ENCODE data around the gene LRP5.
A peak's percentile ranks its signal among the peaks of the same experiment; 100 is the strongest.

LRP5 gene

GRCh38 chr11:68481579-68482240 is 169.3 kb downstream of the LRP5 start:
- Histone ChIP-seq H3K4me3 (ENCODE audit: low read length) (no peak overlapping the region), H3K4me1 (ENCODE audit: control insufficient read depth, low read length) (peaks cover 8% of the 10 kb centered on the region), H3K36me3 (ENCODE audit: control insufficient read depth, low read length) (peaks cover 25% of the 10 kb centered on the region), H3K79me2 (ENCODE audit: control insufficient read depth, low read length) (peaks cover 100% of the 10 kb centered on the region), H3K9me3 (ENCODE audit: control insufficient read depth, insufficient read depth, low read length) (no peaks in the 10 kb centered on the region), H3K4me2 (ENCODE audit: low read length) (no peak overlapping the region), H3K27me3 (ENCODE audit: control insufficient read depth, low read length) (no peaks in the 10 kb centered on the region), H3F3A (ENCODE audit: control insufficient read depth, insufficient read depth) (peaks cover 2% of the 10 kb centered on the region; the same call in 1 of the 2 replicates), H4K20me1 (ENCODE audit: control insufficient read depth, insufficient read depth, low read depth, low read length) (peaks cover 27% of the 10 kb centered on the region; the same call in 1 of the 2 replicates), H3K27ac (ENCODE audit: low read depth, low read length) (no peak overlapping the region), H3K9me2 (replicated peaks; ENCODE audit: control insufficient read depth, low read length) (no peaks in the 10 kb centered on the region)
- TF ChIP-seq, protein P1, sequence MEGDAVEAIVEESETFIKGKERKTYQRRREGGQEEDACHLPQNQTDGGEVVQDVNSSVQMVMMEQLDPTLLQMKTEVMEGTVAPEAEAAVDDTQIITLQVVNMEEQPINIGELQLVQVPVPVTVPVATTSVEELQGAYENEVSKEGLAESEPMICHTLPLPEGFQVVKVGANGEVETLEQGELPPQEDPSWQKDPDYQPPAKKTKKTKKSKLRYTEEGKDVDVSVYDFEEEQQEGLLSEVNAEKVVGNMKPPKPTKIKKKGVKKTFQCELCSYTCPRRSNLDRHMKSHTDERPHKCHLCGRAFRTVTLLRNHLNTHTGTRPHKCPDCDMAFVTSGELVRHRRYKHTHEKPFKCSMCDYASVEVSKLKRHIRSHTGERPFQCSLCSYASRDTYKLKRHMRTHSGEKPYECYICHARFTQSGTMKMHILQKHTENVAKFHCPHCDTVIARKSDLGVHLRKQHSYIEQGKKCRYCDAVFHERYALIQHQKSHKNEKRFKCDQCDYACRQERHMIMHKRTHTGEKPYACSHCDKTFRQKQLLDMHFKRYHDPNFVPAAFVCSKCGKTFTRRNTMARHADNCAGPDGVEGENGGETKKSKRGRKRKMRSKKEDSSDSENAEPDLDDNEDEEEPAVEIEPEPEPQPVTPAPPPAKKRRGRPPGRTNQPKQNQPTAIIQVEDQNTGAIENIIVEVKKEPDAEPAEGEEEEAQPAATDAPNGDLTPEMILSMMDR (IDR thresholded peaks at IDR 0.05; ENCODE audit: low read depth, low read length, poor library complexity, severe bottlenecking), result no peak
- TF ChIP-seq EZH2phosphoT487 (IDR thresholded peaks at IDR 0.05; ENCODE audit: borderline replicate concordance, low read length), result no peak

GRCh38 chr11:68488623-68489022 is 176.2 kb downstream of the LRP5 start:
- peaks cover 22% of the 10 kb centered on the region for H3K4me1 ChIP-seq (ENCODE audit: control insufficient read depth, low read length)
- H3K27ac ChIP-seq (ENCODE audit: low read depth, low read length), result no peak overlapping the region
- no peak overlapping the region for H3K4me2 ChIP-seq (ENCODE audit: low read length)
- H3K36me3 ChIP-seq (ENCODE audit: control insufficient read depth, low read length), result peaks cover 12% of the 10 kb centered on the region
- H3K9me3 ChIP-seq (ENCODE audit: control insufficient read depth, insufficient read depth, low read length), result no peaks in the 10 kb centered on the region
- TF ChIP-seq, protein P1 (IDR thresholded peaks at IDR 0.05; ENCODE audit: low read depth, low read length, poor library complexity, severe bottlenecking), result no peak
- H3F3A ChIP-seq (ENCODE audit: control insufficient read depth, insufficient read depth), result peaks cover 3% of the 10 kb centered on the region; the same call in 1 of the 2 replicates
- no peaks in the 10 kb centered on the region for H3K27me3 ChIP-seq (ENCODE audit: control insufficient read depth, low read length)
- peaks cover 100% of the 10 kb centered on the region for H3K79me2 ChIP-seq (ENCODE audit: control insufficient read depth, low read length)
- no peak overlapping the region for H3K4me3 ChIP-seq (ENCODE audit: low read length)
- H3K9me2 ChIP-seq (replicated peaks; ENCODE audit: control insufficient read depth, low read length), result no peaks in the 10 kb centered on the region
- peaks cover 43% of the 10 kb centered on the region for H4K20me1 ChIP-seq (ENCODE audit: control insufficient read depth, insufficient read depth, low read depth, low read length)

GRCh38 chr11:68495220-68495729 is 182.9 kb downstream of the LRP5 start:
- Histone ChIP-seq H3K4me2 (ENCODE audit: low read length) (peak overlapping the region; percentile 39), H3K27me3 (ENCODE audit: control insufficient read depth, low read length) (no peaks in the 10 kb centered on the region), H3K36me3 (ENCODE audit: control insufficient read depth, low read length) (peaks cover 3% of the 10 kb centered on the region; the same call in 1 of the 2 replicates), H4K20me1 (ENCODE audit: control insufficient read depth, insufficient read depth, low read depth, low read length) (peaks cover 61% of the 10 kb centered on the region), H3K4me1 (ENCODE audit: control insufficient read depth, low read length) (peaks cover 70% of the 10 kb centered on the region), H3K9me3 (ENCODE audit: control insufficient read depth, insufficient read depth, low read length) (no peaks in the 10 kb centered on the region), H3K9me2 (replicated peaks; ENCODE audit: control insufficient read depth, low read length) (no peaks in the 10 kb centered on the region), H3K4me3 (ENCODE audit: low read length) (peak overlapping the region; percentile 1; the same call in 1 of the 2 replicates), H3K27ac (ENCODE audit: low read depth, low read length) (peak overlapping the region; percentile 9; the same call in 1 of the 2 replicates), H3F3A (ENCODE audit: control insufficient read depth, insufficient read depth) (peaks cover 10% of the 10 kb centered on the region), H3K79me2 (ENCODE audit: control insufficient read depth, low read length) (peaks cover 98% of the 10 kb centered on the region)
- TF ChIP-seq, protein P1 (IDR thresholded peaks at IDR 0.05; ENCODE audit: low read depth, low read length, poor library complexity, severe bottlenecking), result no peak
- no peak for TF ChIP-seq EZH2phosphoT487 (IDR thresholded peaks at IDR 0.05; ENCODE audit: borderline replicate concordance, low read length)
